Stimulated activated CD8-positive, alpha-beta memory T cell treated with anti-CD3 and anti-CD28 coated beads, Interleukin-7, amount 100 ng/mL, for 4 hours (primary cell): Measurements from ENCODE around the gene SEPSECS.
"Not testable (repeated sequence)": the region's sequence is repeated elsewhere in the genome, so short reads cannot be mapped to it uniquely, and the experiment has no call there.

ENCODE experiments used
- DNase-seq, 2 donors: peaks; one replicate each; pipeline ENCODE4 v3.0.0-alpha.2; 2020; ENCODE audit warnings: low read depth in 2 of 2

SEPSECS gene

GRCh38 chr4:25083441-25083840 is 76.8 kb downstream of the SEPSECS start:
- DNase-seq = not testable (repeated sequence)

- DNase-seq = no peak
These were observed 78.3 kb downstream of the SEPSECS start for GRCh38 chr4:25081866-25082471.

GRCh38 chr4:25080571-25080970 is 79.7 kb downstream of the SEPSECS start:
- no peak for DNase-seq

- no peak for DNase-seq
These were observed 81.7 kb downstream of the SEPSECS start for GRCh38 chr4:25078523-25078922.

GRCh38 chr4:25076625-25077398 is 83.4 kb downstream of the SEPSECS start:
- DNase-seq = no peak

GRCh38 chr4:25075851-25076250 is 84.4 kb downstream of the SEPSECS start:
- DNase-seq = no peak

GRCh38 chr4:25075129-25075528 is 85.1 kb downstream of the SEPSECS start:
- no peak for DNase-seq

- no peak for DNase-seq
These were observed 89.7 kb downstream of the SEPSECS start for GRCh38 chr4:25070545-25070944.
